ENCODE measurements around the gene NR1H2. TPM values are rescaled to one million over a fixed set of nuclear protein-coding genes. Genes with fewer than 3 reads are reported as not detected.

The NR1H2 gene
- total RNA-seq, 1 donor from 2014 or later, result 32.2 TPM

- DNase-seq (ENCODE audit: low spot score) (no peak), ATAC-seq (no peak)
Observed at GRCh38 chr19:50420127-50420526, 43.9 kb downstream of the NR1H2 start.

DNA sequence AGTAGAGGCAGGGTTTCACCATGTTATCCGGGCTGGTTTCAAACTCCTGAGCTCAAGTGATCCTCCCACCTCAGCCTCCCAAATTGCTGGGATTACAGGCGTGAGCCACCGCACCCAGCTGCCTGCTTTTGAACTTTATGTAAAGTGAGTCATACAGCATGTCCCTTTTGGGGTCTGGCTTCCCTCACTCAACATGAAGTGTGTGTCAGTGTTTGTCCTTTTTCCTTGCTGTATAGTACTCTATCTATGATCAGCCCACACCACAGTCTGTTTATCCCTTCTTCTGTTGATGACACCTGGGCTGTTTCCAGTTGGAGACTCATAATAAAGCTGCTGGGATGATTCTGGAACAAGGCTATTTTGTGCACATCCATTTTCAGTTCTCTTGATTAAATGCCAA, 44.6 kb downstream of the NR1H2 start:
- ATAC-seq (no peak), DNase-seq (ENCODE audit: low spot score) (no peak)

GRCh38 chr19:50422397-50423278, 46.4 kb downstream of the NR1H2 start:
- ATAC-seq, result no peak
- DNase-seq (ENCODE audit: low spot score), result no peak

- no peak for DNase-seq (ENCODE audit: low spot score)
- peak; percentile 18 for ATAC-seq
Observed at GRCh38 chr19:50423279-50424113, 47.2 kb downstream of the NR1H2 start.

DNA sequence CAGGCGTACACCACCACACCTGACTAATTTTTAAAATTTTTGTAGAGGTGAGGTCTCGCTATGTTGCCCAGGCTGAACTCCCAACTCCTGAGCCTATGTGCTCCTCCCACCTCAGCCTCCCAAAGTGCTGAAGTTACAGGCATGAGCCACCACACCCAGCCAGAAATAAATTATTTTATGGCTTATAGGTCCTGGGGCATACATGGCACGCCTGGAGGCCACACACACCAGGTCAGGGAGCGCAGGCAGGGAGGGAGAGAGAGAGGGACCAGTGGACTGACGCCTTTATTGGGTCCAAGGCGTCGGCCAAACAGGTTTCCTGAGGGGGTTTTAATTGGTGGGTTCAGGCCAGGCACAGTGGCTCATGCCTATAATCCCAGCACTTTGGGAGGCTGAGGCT, 49.3 kb downstream of the NR1H2 start:
- DNase-seq (ENCODE audit: low spot score) (no peak), ATAC-seq (no peak)

GRCh38 chr19:50427318-50427925, 51.2 kb downstream of the NR1H2 start:
- DNase-seq (ENCODE audit: low spot score) (no peak), ATAC-seq (no peak)

DNA sequence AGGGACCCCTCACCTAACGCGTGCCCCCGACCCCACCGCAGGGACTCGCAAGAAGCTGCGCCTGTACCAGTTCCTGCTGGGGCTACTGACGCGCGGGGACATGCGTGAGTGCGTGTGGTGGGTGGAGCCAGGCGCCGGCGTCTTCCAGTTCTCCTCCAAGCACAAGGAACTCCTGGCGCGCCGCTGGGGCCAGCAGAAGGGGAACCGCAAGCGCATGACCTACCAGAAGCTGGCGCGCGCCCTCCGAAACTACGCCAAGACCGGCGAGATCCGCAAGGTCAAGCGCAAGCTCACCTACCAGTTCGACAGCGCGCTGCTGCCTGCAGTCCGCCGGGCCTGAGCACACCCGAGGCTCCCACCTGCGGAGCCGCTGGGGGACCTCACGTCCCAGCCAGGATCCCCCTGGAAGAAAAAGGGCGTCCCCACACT, 51.8 kb downstream of the NR1H2 start:
- DNase-seq (ENCODE audit: low spot score) (peak; percentile 57), ATAC-seq (peak; percentile 24)

- DNase-seq (ENCODE audit: low spot score) (no peak), ATAC-seq (no peak)
Observed at GRCh38 chr19:50428772-50429463, 52.7 kb downstream of the NR1H2 start.

- DNase-seq (ENCODE audit: low spot score) (no peak), ATAC-seq (no peak)
Observed at GRCh38 chr19:50430888-50431342, 54.7 kb downstream of the NR1H2 start.

- peak; percentile 82 for DNase-seq (ENCODE audit: low spot score)
- peak; percentile 94 for ATAC-seq
Observed at GRCh38 chr19:50431343-50432220, 55.3 kb downstream of the NR1H2 start.

GRCh38 chr19:50432221-50433028, 56.2 kb downstream of the NR1H2 start, which contains the start of gene MYBPC2:
TSS of gene MYBPC2 (plus strand) at chr19:50432892. CDS start at chr19:50432954, 62 bp downstream.
- ATAC-seq, result peak; percentile 4
- DNase-seq (ENCODE audit: low spot score), result no peak

Other genes with a start within 250 kb of the NR1H2 start
- not detected for gene IZUMO2, start 213.2 kb upstream of the NR1H2 start, total RNA-seq
- gene MYH14, start 172.8 kb upstream of the NR1H2 start, total RNA-seq, result 70.5 TPM
- 4.0 TPM for gene KCNC3, start 47.1 kb upstream of the NR1H2 start, total RNA-seq
- gene NAPSA, start 10.8 kb upstream of the NR1H2 start, total RNA-seq, result 3.3 TPM
- 8.2 TPM for gene POLD1, start 7.9 kb downstream of the NR1H2 start, total RNA-seq
- not detected for gene SPIB, start 42.5 kb downstream of the NR1H2 start, total RNA-seq
- gene MYBPC2, start 56.4 kb downstream of the NR1H2 start, total RNA-seq, result not detected
- 55.2 TPM for gene EMC10, start 100.0 kb downstream of the NR1H2 start, total RNA-seq
- 1.8 TPM for gene GARIN5A, start 100.4 kb downstream of the NR1H2 start, total RNA-seq
- 22.8 TPM for gene JOSD2, start 134.7 kb downstream of the NR1H2 start, total RNA-seq
- gene ASPDH, start 137.5 kb downstream of the NR1H2 start, total RNA-seq, result 61.1 TPM
- 0.53 TPM for gene LRRC4B, start 192.0 kb downstream of the NR1H2 start, total RNA-seq

Measured in left lobe of liver (tissue), 2 donors.